Testis (tissue), 2 donors: Measurements from ENCODE around the gene ACCSL.

Experiments used
- POLR2A ChIP-seq: fragments of 450-650 bp; IDR thresholded peaks from one replicate; pipeline ENCODE4 v1.6.1; 2017; ENCODE audit warnings: antibody characterized with exemption, mild to moderate bottlenecking, moderate library complexity
- TF ChIP-seq, protein P1 (sequence below), 3 experiments: fragments of 450-650 bp in 2 of 3; fragments of 200-600 bp in 1 of 3; sonication (generic) in 1 of 3; IDR thresholded peaks; one replicate each; pipeline ENCODE4 v1.5.1; 2016 to 2019; ENCODE audit warnings: antibody characterized with exemption in 3 of 3, mild to moderate bottlenecking in 2 of 3, moderate library complexity in 1 of 3

DNA sequence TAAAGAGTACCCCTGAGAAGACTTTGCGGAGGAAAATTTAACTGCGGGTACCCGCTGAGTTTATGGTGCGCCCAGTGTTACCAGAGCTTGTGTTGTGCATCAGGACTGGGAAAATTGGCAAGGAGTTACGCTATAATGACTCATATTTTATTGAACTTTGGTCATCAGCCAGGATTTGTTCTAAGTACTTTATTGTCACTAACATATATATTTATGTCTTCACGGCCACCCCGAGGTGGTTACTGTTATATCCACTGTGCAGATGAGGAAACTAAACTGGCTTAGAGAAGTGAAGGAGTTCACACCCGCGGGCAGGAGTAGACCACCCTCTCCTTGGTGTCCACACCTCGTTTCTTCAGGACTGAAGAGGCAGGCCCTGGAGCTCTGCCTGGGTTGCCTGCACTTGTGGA, 19.0 kb downstream of the ACCSL start:
- TF ChIP-seq, protein P1, sequence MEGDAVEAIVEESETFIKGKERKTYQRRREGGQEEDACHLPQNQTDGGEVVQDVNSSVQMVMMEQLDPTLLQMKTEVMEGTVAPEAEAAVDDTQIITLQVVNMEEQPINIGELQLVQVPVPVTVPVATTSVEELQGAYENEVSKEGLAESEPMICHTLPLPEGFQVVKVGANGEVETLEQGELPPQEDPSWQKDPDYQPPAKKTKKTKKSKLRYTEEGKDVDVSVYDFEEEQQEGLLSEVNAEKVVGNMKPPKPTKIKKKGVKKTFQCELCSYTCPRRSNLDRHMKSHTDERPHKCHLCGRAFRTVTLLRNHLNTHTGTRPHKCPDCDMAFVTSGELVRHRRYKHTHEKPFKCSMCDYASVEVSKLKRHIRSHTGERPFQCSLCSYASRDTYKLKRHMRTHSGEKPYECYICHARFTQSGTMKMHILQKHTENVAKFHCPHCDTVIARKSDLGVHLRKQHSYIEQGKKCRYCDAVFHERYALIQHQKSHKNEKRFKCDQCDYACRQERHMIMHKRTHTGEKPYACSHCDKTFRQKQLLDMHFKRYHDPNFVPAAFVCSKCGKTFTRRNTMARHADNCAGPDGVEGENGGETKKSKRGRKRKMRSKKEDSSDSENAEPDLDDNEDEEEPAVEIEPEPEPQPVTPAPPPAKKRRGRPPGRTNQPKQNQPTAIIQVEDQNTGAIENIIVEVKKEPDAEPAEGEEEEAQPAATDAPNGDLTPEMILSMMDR (IDR thresholded peaks at IDR 0.05) = no peak
- TF ChIP-seq POLR2A = no peak
